Tibial artery (tissue), 4 donors: Measurements from ENCODE around the gene NDUFS4.
"Not testable (repeated sequence)": the region's sequence is repeated elsewhere in the genome, so short reads cannot be mapped to it uniquely, and the experiment has no call there.

Experiments
- DNase-seq, 2 donors: peaks; one replicate each; pipeline ENCODE4 v3.0.0-alpha.2; 2019
- H3K27ac ChIP-seq, 2 donors: fragments of 200-600 bp; sonication (generic) in 1 of 2; 1 replicate in 1 of 2; 2 replicates in 1 of 2; pipeline ENCODE4 v1.5.1; 2018 to 2019; ENCODE audit warnings: mild to moderate bottlenecking in 1 of 2
- H3K27me3 ChIP-seq, 2 donors: fragments of 200-600 bp; sonication (generic) in 1 of 2; one replicate each; pipeline versions ENCODE4 v1.5.1 to v1.6.0; 2016 to 2019
- H3K36me3 ChIP-seq, 3 donors: fragments of 200-600 bp; sonication (generic) in 2 of 3; one replicate each; pipeline ENCODE4 v1.5.1; 2016 to 2019; ENCODE audit warnings: mild to moderate bottlenecking in 2 of 3
- H3K4me1 ChIP-seq, 4 donors: fragments of 200-600 bp; sonication (generic) in 2 of 4; 1 replicate in 3 of 4; 2 replicates in 1 of 4; pipeline ENCODE4 v1.5.1; 2016 to 2019
- H3K4me3 ChIP-seq, 2 donors: fragments of 200-600 bp; sonication (generic) in 1 of 2; 1 replicate in 1 of 2; 2 replicates in 1 of 2; pipeline ENCODE4 v1.5.1; 2018 to 2019; ENCODE audit warnings: mild to moderate bottlenecking in 2 of 2
- H3K9me3 ChIP-seq, 3 donors: fragments of 200-600 bp; sonication (generic) in 1 of 3; one replicate each; pipeline ENCODE4 v1.5.1; 2016 to 2019
- CTCF ChIP-seq, 2 experiments: fragments of 200-600 bp in 1 of 2; fragments of 450-650 bp in 1 of 2; IDR thresholded peaks; one replicate each; pipeline ENCODE4 v1.5.1; 2017 to 2019; ENCODE audit warnings: antibody characterized with exemption in 2 of 2, mild to moderate bottlenecking in 1 of 2, moderate library complexity in 1 of 2
- intact Hi-C: fragments of 100-400 bp; cut with DNase I; formaldehyde crosslinking; loops from one replicate; pipeline ENCODE4 v1.15.0; 2023; ENCODE audit warnings: low total_unique reads

The NDUFS4 gene

GRCh38 chr5:53541859-53542258 lies 18.6 kb upstream of the NDUFS4 start:
- no peak for DNase-seq
- intact Hi-C loops = no loop called here
- Histone ChIP-seq H3K4me3 (no peak overlapping the region), H3K4me1 (no peaks in the 10 kb centered on the region), H3K27ac (no peak overlapping the region), H3K9me3 (no peaks in the 10 kb centered on the region), H3K36me3 (no peaks in the 10 kb centered on the region), H3K27me3 (no peaks in the 10 kb centered on the region)
- no peak for TF ChIP-seq CTCF (IDR thresholded peaks at IDR 0.05)

DNA sequence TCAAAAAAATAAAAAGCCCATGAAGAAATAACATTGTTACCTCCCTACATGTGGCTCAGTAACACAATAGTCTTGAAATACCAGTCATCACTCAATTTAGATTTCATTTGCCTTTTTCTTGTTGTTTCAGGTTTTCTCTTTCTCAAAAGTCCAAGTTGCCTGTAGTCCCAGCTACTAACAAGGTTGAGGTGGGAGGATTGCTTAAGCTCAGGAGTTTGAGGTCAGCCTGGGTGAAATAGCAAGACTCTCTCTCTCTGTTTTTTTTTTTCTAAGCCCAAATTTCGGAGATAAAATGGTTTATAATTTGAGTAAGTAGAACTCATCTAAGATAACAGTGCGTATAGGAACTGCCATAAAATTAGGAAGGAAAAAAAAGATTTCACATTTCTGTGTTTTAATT lies 17.5 kb upstream of the NDUFS4 start:
- Histone ChIP-seq H3K4me3 (no peak overlapping the region), H3K9me3 (no peaks in the 10 kb centered on the region), H3K27me3 (no peaks in the 10 kb centered on the region), H3K4me1 (no peaks in the 10 kb centered on the region), H3K36me3 (no peaks in the 10 kb centered on the region), H3K27ac (no peak overlapping the region)
- intact Hi-C loops = no loop called here
- DNase-seq = no peak
- TF ChIP-seq CTCF (IDR thresholded peaks at IDR 0.05) = no peak

DNA sequence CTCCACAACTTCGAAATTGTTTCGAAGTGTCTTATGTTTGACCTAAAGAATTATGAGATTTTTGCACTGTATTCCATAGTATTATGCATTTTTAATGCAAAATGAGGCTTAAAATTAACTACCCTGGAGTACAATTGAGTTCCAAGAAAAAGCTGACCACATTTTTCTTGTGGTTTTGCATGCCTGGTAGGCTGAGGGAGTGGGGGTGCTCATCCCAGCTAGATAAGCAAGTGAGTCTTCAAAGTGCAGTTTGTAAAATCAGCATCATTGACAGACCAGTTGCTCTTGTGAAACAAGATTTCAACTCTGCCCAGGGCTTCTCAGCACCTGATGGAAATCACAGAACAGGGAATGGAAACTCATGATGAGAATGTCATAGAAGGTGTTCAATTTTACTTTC lies 17.0 kb upstream of the NDUFS4 start:
- DNase-seq = no peak
- Histone ChIP-seq H3K27me3 (no peaks in the 10 kb centered on the region), H3K4me3 (no peak overlapping the region), H3K27ac (no peak overlapping the region), H3K36me3 (no peaks in the 10 kb centered on the region), H3K4me1 (no peaks in the 10 kb centered on the region), H3K9me3 (no peaks in the 10 kb centered on the region)
- TF ChIP-seq CTCF (IDR thresholded peaks at IDR 0.05) = no peak
- intact Hi-C loops = no loop called here

DNA sequence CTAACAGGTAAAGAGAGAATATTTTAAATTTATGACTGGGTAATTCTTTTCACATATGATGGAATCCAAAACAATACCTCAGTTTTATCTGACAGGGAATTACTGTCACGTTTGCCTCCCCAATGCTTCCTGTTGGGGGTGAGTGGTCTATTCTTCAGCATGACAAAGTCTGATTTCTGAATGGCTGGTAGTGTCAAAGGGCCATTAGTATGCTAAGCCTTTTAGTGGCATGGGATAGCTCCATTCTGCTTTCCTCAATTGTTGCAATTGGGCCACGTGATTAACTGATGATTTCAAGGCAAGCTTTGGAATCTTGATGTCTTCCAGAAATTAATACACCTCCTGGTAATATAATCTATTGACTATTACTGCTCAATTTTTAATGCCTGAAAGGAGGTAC lies 14.7 kb upstream of the NDUFS4 start:
- intact Hi-C loops = no loop called here
- H3K4me1 ChIP-seq = no peaks in the 10 kb centered on the region
- H3K27me3 ChIP-seq = no peaks in the 10 kb centered on the region
- no peak for DNase-seq
- no peak for TF ChIP-seq CTCF (IDR thresholded peaks at IDR 0.05)
- H3K36me3 ChIP-seq = no peaks in the 10 kb centered on the region
- no peak overlapping the region for H3K27ac ChIP-seq
- H3K4me3 ChIP-seq = no peak overlapping the region
- H3K9me3 ChIP-seq = no peaks in the 10 kb centered on the region

DNA sequence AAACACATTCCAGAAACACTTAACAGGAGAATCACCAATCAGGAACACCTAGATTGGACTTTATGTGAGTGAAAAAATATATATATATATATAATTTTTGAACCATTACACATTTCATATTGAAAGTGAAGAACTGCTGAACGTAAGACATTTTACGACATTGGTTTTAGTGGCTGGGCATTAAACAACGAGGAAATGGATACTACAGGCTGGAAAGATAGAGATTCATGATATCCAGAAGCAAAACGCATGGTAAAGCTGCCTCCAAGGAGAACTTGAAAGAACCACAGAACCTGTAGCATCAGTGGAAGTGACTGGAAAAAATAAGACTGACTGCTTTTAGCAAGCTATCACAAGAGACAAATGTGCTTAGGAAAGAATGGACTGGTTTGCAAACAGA lies 13.2 kb upstream of the NDUFS4 start:
- Histone ChIP-seq H3K36me3 (no peaks in the 10 kb centered on the region), H3K4me3 (no peak overlapping the region), H3K27me3 (no peaks in the 10 kb centered on the region), H3K9me3 (no peaks in the 10 kb centered on the region), H3K4me1 (no peaks in the 10 kb centered on the region), H3K27ac (no peak overlapping the region)
- intact Hi-C loops = no loop called here
- no peak for TF ChIP-seq CTCF (IDR thresholded peaks at IDR 0.05)
- no peak for DNase-seq

DNA sequence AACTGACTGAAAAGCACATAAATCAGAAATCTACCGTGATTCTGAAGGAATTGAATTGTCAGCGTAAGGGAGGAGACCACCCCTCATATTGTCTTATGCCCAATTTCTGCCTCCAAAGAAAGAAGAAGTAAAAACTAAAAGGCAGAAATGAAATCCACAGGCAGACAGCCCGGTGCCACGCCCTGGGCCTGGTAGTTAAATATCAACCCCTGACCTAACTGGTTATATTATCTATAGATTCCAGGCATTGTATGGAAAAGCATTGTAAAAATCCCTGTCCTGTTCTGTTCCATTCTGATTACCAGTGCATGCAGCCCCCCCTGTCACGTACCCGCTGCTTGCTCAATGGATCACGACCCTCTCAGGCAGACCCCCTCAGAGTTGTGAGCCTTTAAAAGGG lies 11.9 kb upstream of the NDUFS4 start:
- H3K9me3 ChIP-seq, intact Hi-C loops, H3K4me1 ChIP-seq, H3K27ac ChIP-seq, H3K4me3 ChIP-seq, H3K27me3 ChIP-seq, DNase-seq, H3K36me3 ChIP-seq: not testable (repeated sequence)
